H9 (cell line): Measurements from ENCODE around the gene TFF3. TPM values are rescaled to one million over a fixed set of nuclear protein-coding genes. Genes with fewer than 3 reads are reported as not detected.

Experiments used
- DNase-seq: peaks from one replicate; pipeline ENCODE4 v3.0.0-alpha.2; 2017
- H2AFZ ChIP-seq: one replicate; pipeline ENCODE4 v1.6.1; 2013; ENCODE audit warnings: mild to moderate bottlenecking, low read length, control low read depth, moderate library complexity
- H2AK5ac ChIP-seq: 2 replicates; pipeline ENCODE4 v1.6.1; 2013; ENCODE audit warnings: low read length, control low read depth, mixed read lengths; ENCODE audit not compliant: insufficient read length
- H2BK120ac ChIP-seq: one replicate; pipeline ENCODE4 v1.6.1; 2013; ENCODE audit warnings: low read depth, mild to moderate bottlenecking, low read length, control low read depth, inconsistent platforms; ENCODE audit not compliant: poor library complexity, severe bottlenecking
- H2BK12ac ChIP-seq: 2 replicates; pipeline ENCODE4 v1.6.1; 2013; ENCODE audit warnings: low read length, control low read depth, mixed read lengths, low read depth; ENCODE audit not compliant: insufficient read length
- H2BK15ac ChIP-seq: 2 replicates; pipeline ENCODE4 v1.6.1; 2013; ENCODE audit warnings: low read depth, low read length, control low read depth
- H2BK20ac ChIP-seq: one replicate; pipeline ENCODE4 v1.6.1; 2013; ENCODE audit warnings: low read depth, mild to moderate bottlenecking, low read length, control low read depth, inconsistent platforms; ENCODE audit not compliant: poor library complexity, severe bottlenecking
- H2BK5ac ChIP-seq: 2 replicates; pipeline ENCODE4 v1.6.1; 2013; ENCODE audit warnings: low read length, control low read depth, mixed read lengths; ENCODE audit not compliant: insufficient read length
- H3K14ac ChIP-seq: 2 replicates; pipeline ENCODE4 v1.6.1; 2013; ENCODE audit warnings: low read length, control low read depth; ENCODE audit not compliant: insufficient read depth
- H3K18ac ChIP-seq: 2 replicates; pipeline ENCODE4 v1.6.1; 2013; ENCODE audit warnings: low read depth, mild to moderate bottlenecking, mixed read lengths, low read length, control low read depth; ENCODE audit not compliant: insufficient read length
- H3K23ac ChIP-seq: 2 replicates; pipeline ENCODE4 v1.6.1; 2013; ENCODE audit warnings: low read length, control low read depth, mixed read lengths, low read depth; ENCODE audit not compliant: insufficient read length
- H3K23me2 ChIP-seq: 2 replicates; pipeline ENCODE4 v1.6.1; 2013; ENCODE audit warnings: low read depth, mild to moderate bottlenecking, mixed read lengths, low read length, control low read depth; ENCODE audit not compliant: insufficient read length, poor library complexity, severe bottlenecking
- H3K27ac ChIP-seq: 2 replicates; pipeline ENCODE4 v1.5.1; 2013; ENCODE audit warnings: low read length, control low read depth, mixed read lengths, low read depth; ENCODE audit not compliant: insufficient read length
- H3K27me3 ChIP-seq: 2 replicates; pipeline ENCODE4 v1.6.1; 2013; ENCODE audit warnings: low read length, control low read depth, inconsistent platforms; ENCODE audit not compliant: insufficient read depth
- H3K4ac ChIP-seq: 2 replicates; pipeline ENCODE4 v1.6.1; 2013; ENCODE audit warnings: low read depth, mild to moderate bottlenecking, control low read depth, inconsistent platforms, low read length, moderate library complexity
- H3K4me1 ChIP-seq: 2 replicates; pipeline ENCODE4 v1.6.1; 2013; ENCODE audit warnings: low read length, control low read depth, inconsistent platforms; ENCODE audit not compliant: insufficient read depth
- H3K4me2 ChIP-seq: 2 replicates; pipeline ENCODE4 v1.6.1; 2013; ENCODE audit warnings: low read length, control low read depth, mixed read lengths; ENCODE audit not compliant: insufficient read length, insufficient read depth
- H3K56ac ChIP-seq: 2 replicates; pipeline ENCODE4 v1.6.1; 2013; ENCODE audit warnings: low read depth, mild to moderate bottlenecking, mixed read lengths, low read length, control low read depth; ENCODE audit not compliant: insufficient read length
- H3K79me1 ChIP-seq: 2 replicates; pipeline ENCODE4 v1.6.1; 2013; ENCODE audit warnings: low read depth, mild to moderate bottlenecking, moderate library complexity, low read length, control low read depth, inconsistent platforms; ENCODE audit not compliant: insufficient read depth, poor library complexity, severe bottlenecking
- H3K79me2 ChIP-seq: 2 replicates; pipeline ENCODE4 v1.6.1; 2013; ENCODE audit warnings: low read length, control low read depth, inconsistent platforms; ENCODE audit not compliant: insufficient read depth
- H3K9ac ChIP-seq: 2 replicates; pipeline ENCODE4 v1.6.1; 2013; ENCODE audit warnings: low read length, control low read depth, mixed read lengths; ENCODE audit not compliant: insufficient read length; ENCODE audit errors: extremely low read depth
- H3K9me3 ChIP-seq: one replicate; pipeline ENCODE4 v1.6.1; 2013; ENCODE audit warnings: low read depth, low read length, inconsistent platforms; ENCODE audit not compliant: control insufficient read depth
- H3T11ph ChIP-seq: one replicate; pipeline ENCODE4 v1.6.1; 2013; ENCODE audit warnings: mild to moderate bottlenecking, low read length, control low read depth, inconsistent platforms
- H4K20me1 ChIP-seq: one replicate; pipeline ENCODE4 v1.6.1; 2013; ENCODE audit not compliant: control insufficient read depth, insufficient read length, insufficient read depth
- H4K5ac ChIP-seq: 2 replicates; pipeline ENCODE4 v1.6.1; 2013; ENCODE audit warnings: low read depth, mild to moderate bottlenecking, mixed read lengths, low read length, control low read depth; ENCODE audit not compliant: insufficient read length
- H4K8ac ChIP-seq: replicated peaks from 2 replicates; pipeline ENCODE4 v1.6.1; 2013; ENCODE audit warnings: low read length, control low read depth, mixed read lengths, low read depth; ENCODE audit not compliant: insufficient read length
- H4K91ac ChIP-seq: 2 replicates; pipeline ENCODE4 v1.6.1; 2013; ENCODE audit warnings: low read depth, mild to moderate bottlenecking, moderate library complexity, mixed read lengths, low read length, control low read depth; ENCODE audit not compliant: insufficient read length
- H3K27ac Mint-ChIP-seq, 3 experiments: 2 replicates in 2 of 3; 3 replicates in 1 of 3; pipeline ENCODE4 v1.8.0; 2020 to 2021; ENCODE audit warnings: mixed read lengths in 3 of 3, mild to moderate bottlenecking in 1 of 3, moderate library complexity in 1 of 3
- H3K27me3 Mint-ChIP-seq: 2 replicates; pipeline ENCODE4 v1.8.0; 2021; ENCODE audit warnings: low read depth, mild to moderate bottlenecking, moderate library complexity, mixed read lengths
- H3K36me3 Mint-ChIP-seq, 3 experiments: 2 replicates in 2 of 3; 3 replicates in 1 of 3; pipeline ENCODE4 v1.8.0; 2020 to 2021; ENCODE audit warnings: low read depth in 3 of 3, mixed read lengths in 3 of 3; ENCODE audit not compliant: insufficient read depth in 1 of 3
- H3K4me1 Mint-ChIP-seq, 2 experiments: 2 replicates each; pipeline ENCODE4 v1.8.0; 2020; ENCODE audit warnings: mixed read lengths in 2 of 2
- H3K4me3 Mint-ChIP-seq, 2 experiments: 2 replicates in 1 of 2; 3 replicates in 1 of 2; pipeline ENCODE4 v1.8.0; 2020 to 2021; ENCODE audit warnings: mild to moderate bottlenecking in 2 of 2, mixed read lengths in 2 of 2, moderate library complexity in 1 of 2
- H3K9me3 Mint-ChIP-seq, 2 experiments: 2 replicates in 1 of 2; 3 replicates in 1 of 2; pipeline ENCODE4 v1.8.0; 2020; ENCODE audit warnings: mild to moderate bottlenecking in 2 of 2, mixed read lengths in 2 of 2, moderate library complexity in 1 of 2
- WGBS: extraction: QIAGEN DNeasy Blood & Tissue Kit; methylation state at CpG from one replicate; pipeline ENCODE4 v1.1.7; 2013; ENCODE audit warnings: missing lambda C conversion rate, low lambda C conversion rate, mixed read lengths; ENCODE audit not compliant: insufficient read length; ENCODE audit errors: extremely low coverage; 5-methylcytosine and 5-hydroxymethylcytosine counted together
- total RNA-seq: library from RNA; stranded (reverse); gene quantifications from 2 replicates; pipeline ENCODE4 v1.2.1, GENCODE V29; 2021
- TF ChIP-seq, protein P1 (sequence below): fragments of 200-600 bp; sonication (generic); conservative IDR thresholded peaks from 3 replicates; pipeline ENCODE4 v1.8.0; 2021; ENCODE audit warnings: antibody characterized with exemption, mild to moderate bottlenecking

TFF3 gene
- total RNA-seq, 1 experiment from 2014 or later, result 1.5 TPM

DNA sequence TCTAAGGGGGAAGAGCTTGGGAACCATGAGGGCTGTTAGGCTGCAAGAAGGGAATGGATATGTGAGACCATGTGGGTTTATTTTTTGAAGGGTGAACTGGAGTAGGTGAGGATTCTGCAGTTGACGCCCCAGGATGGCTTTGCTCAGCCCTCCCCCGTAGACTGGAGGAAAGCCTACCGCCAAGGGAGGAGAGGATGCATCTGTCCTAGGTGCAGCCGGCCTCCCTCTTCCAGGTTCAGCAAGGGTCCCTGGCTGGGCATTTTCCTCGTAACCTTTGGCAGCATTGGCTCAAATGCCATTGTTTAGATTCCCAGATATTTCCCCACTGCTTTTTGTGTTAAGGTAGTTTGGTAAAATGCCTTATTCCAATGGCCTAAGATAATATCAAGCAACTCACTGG, 16.6 kb downstream of the TFF3 start:
- no peak for DNase-seq
- Histone ChIP-seq H3K23me2 (no peaks in the 10 kb centered on the region), H3K27ac (no peak overlapping the region), H2AFZ (no peak overlapping the region), H4K20me1 (no peaks in the 10 kb centered on the region), H2BK120ac (no peak overlapping the region), H3K23ac (no peak overlapping the region), H3K18ac (no peak overlapping the region), H3K9me3 (no peaks in the 10 kb centered on the region), H3K4ac (no peak overlapping the region), H2AK5ac (no peak overlapping the region), H4K8ac (no peak overlapping the region), H3K4me1 (no peaks in the 10 kb centered on the region), H2BK15ac (no peak overlapping the region), H2BK12ac (no peak overlapping the region), H3T11ph (no peak overlapping the region), H4K5ac (no peak overlapping the region), H2BK20ac (no peak overlapping the region), H3K4me2 (no peak overlapping the region), H2BK5ac (no peak overlapping the region), H3K9ac (no peak overlapping the region), H4K91ac (no peak overlapping the region), H3K56ac (no peak overlapping the region), H3K79me1 (no peaks in the 10 kb centered on the region), H3K79me2 (no peaks in the 10 kb centered on the region), H3K14ac (no peak overlapping the region), H3K27me3 (no peaks in the 10 kb centered on the region)
- Mint-ChIP-seq H3K4me3 (no peak overlapping the region), H3K36me3 (no peaks in the 10 kb centered on the region), H3K27me3 (peaks cover 6% of the 10 kb centered on the region), H3K9me3 (no peaks in the 10 kb centered on the region), H3K27ac (peak overlapping the region in 1 of 3 experiments; percentile 17; a peak in 1 of 7 replicates), H3K4me1 (peaks cover 16 to 20% of the 10 kb centered on the region in 2 experiments)
- no CpG with 5 or more reads among the region's 5 CpGs for WGBS
- TF ChIP-seq, protein P1, sequence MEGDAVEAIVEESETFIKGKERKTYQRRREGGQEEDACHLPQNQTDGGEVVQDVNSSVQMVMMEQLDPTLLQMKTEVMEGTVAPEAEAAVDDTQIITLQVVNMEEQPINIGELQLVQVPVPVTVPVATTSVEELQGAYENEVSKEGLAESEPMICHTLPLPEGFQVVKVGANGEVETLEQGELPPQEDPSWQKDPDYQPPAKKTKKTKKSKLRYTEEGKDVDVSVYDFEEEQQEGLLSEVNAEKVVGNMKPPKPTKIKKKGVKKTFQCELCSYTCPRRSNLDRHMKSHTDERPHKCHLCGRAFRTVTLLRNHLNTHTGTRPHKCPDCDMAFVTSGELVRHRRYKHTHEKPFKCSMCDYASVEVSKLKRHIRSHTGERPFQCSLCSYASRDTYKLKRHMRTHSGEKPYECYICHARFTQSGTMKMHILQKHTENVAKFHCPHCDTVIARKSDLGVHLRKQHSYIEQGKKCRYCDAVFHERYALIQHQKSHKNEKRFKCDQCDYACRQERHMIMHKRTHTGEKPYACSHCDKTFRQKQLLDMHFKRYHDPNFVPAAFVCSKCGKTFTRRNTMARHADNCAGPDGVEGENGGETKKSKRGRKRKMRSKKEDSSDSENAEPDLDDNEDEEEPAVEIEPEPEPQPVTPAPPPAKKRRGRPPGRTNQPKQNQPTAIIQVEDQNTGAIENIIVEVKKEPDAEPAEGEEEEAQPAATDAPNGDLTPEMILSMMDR, result no peak
